Upper lobe of left lung (tissue), 4 donors: Measurements from ENCODE around the gene GAL3ST2.

Source experiments
- EP300 ChIP-seq, 4 donors: sonication (generic); formaldehyde crosslinking; IDR thresholded peaks; one replicate each; pipeline ENCODE4 v1.5.1; 2017; ENCODE audit warnings: antibody characterized with exemption in 4 of 4, control low read depth in 2 of 4
- TF ChIP-seq, protein P1 (sequence below), 6 experiments: fragments of 450-650 bp in 4 of 6; fragments of 200-600 bp in 2 of 6; sonication (generic) in 2 of 6; IDR thresholded peaks; one replicate each; pipeline ENCODE4 v1.5.1; 2016 to 2019; ENCODE audit warnings: antibody characterized with exemption in 6 of 6

GRCh38 chr2:241835611-241836010, 59.0 kb downstream of the GAL3ST2 start:
- TF ChIP-seq EP300 (IDR thresholded peaks at IDR 0.05), result no peak
- TF ChIP-seq, protein P1, sequence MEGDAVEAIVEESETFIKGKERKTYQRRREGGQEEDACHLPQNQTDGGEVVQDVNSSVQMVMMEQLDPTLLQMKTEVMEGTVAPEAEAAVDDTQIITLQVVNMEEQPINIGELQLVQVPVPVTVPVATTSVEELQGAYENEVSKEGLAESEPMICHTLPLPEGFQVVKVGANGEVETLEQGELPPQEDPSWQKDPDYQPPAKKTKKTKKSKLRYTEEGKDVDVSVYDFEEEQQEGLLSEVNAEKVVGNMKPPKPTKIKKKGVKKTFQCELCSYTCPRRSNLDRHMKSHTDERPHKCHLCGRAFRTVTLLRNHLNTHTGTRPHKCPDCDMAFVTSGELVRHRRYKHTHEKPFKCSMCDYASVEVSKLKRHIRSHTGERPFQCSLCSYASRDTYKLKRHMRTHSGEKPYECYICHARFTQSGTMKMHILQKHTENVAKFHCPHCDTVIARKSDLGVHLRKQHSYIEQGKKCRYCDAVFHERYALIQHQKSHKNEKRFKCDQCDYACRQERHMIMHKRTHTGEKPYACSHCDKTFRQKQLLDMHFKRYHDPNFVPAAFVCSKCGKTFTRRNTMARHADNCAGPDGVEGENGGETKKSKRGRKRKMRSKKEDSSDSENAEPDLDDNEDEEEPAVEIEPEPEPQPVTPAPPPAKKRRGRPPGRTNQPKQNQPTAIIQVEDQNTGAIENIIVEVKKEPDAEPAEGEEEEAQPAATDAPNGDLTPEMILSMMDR (IDR thresholded peaks at IDR 0.05), result no peak
